Erythroblast (primary cell): ENCODE results near the gene ABAT.

Experiments
- GATA1 ChIP-seq: IDR thresholded peaks from 2 replicates; pipeline ENCODE4 v1.6.1; 2011; ENCODE audit warnings: low read depth, mild to moderate bottlenecking, control low read depth, low read length, moderate library complexity
- POLR2A ChIP-seq: IDR thresholded peaks from 2 replicates; pipeline ENCODE4 v1.6.1; 2011; ENCODE audit warnings: mild to moderate bottlenecking, low read length

- TF ChIP-seq GATA1 = no peak
- no peak for TF ChIP-seq POLR2A
Measured at GRCh38 chr16:8756755-8757154, 82.3 kb downstream of the ABAT start.
